ENCODE results near the gene RTTN.
"Not testable (repeated sequence)": the region's sequence is repeated elsewhere in the genome, so short reads cannot be mapped to it uniquely, and the experiment has no call there.

RTTN gene

GRCh38 chr18:70148039-70148938 is 57.2 kb downstream of the RTTN start:
- DNase-seq, result no peak

GRCh38 chr18:70146174-70146573 is 59.3 kb downstream of the RTTN start:
- DNase-seq, result no peak

GRCh38 chr18:70142001-70142400 is 63.5 kb downstream of the RTTN start:
- DNase-seq, result no peak

- DNase-seq, result no peak
These were observed 66.3 kb downstream of the RTTN start for GRCh38 chr18:70139138-70139537.

GRCh38 chr18:70135604-70136003 is 69.9 kb downstream of the RTTN start:
- no peak for DNase-seq

GRCh38 chr18:70132999-70133398 is 72.5 kb downstream of the RTTN start:
- peak; percentile 59 for DNase-seq

GRCh38 chr18:70128271-70128670 is 77.2 kb downstream of the RTTN start:
- DNase-seq, result no peak

- no peak for DNase-seq
These were observed 78.1 kb downstream of the RTTN start for GRCh38 chr18:70127359-70127758.

GRCh38 chr18:70126832-70127231 is 78.7 kb downstream of the RTTN start:
- DNase-seq, result no peak

- no peak for DNase-seq
These were observed 81.3 kb downstream of the RTTN start for GRCh38 chr18:70124139-70124538.

GRCh38 chr18:70121842-70122241 is 83.6 kb downstream of the RTTN start:
- no peak for DNase-seq

GRCh38 chr18:70116949-70117348 is 88.5 kb downstream of the RTTN start:
- no peak for DNase-seq

GRCh38 chr18:70113511-70113910 is 92.0 kb downstream of the RTTN start:
- DNase-seq, result no peak

GRCh38 chr18:70110678-70111077 is 94.8 kb downstream of the RTTN start:
- no peak for DNase-seq

- DNase-seq, result no peak
These were observed 98.4 kb downstream of the RTTN start for GRCh38 chr18:70107091-70107490.

- DNase-seq, result not testable (repeated sequence)
These were observed 102.6 kb downstream of the RTTN start for GRCh38 chr18:70102854-70103253.

- DNase-seq, result no peak
These were observed 115.6 kb downstream of the RTTN start for GRCh38 chr18:70089858-70090257.

- DNase-seq, result no peak
These were observed 119.4 kb downstream of the RTTN start for GRCh38 chr18:70086085-70086484.

GRCh38 chr18:70085641-70086040 is 119.8 kb downstream of the RTTN start:
- DNase-seq, result no peak

- DNase-seq, result no peak
These were observed 123.1 kb downstream of the RTTN start for GRCh38 chr18:70082430-70082829.

- no peak for DNase-seq
These were observed 127.4 kb downstream of the RTTN start for GRCh38 chr18:70078106-70078505.

- DNase-seq, result no peak
These were observed 129.6 kb downstream of the RTTN start for GRCh38 chr18:70075906-70076305.

- DNase-seq, result no peak
These were observed 131.4 kb downstream of the RTTN start for GRCh38 chr18:70074116-70074515.

GRCh38 chr18:70073432-70073831 is 132.1 kb downstream of the RTTN start:
- no peak for DNase-seq

- DNase-seq, result no peak
These were observed 132.8 kb downstream of the RTTN start for GRCh38 chr18:70072678-70073077.
